Mesenchymal stem cell (in vitro differentiated cells and primary cell): ENCODE results near the gene BRIP1. TPM values are rescaled to one million over a fixed set of nuclear protein-coding genes. Genes with fewer than 3 reads are reported as not detected.

Experiments
- DNase-seq: peaks from one replicate; pipeline ENCODE4 v3.0.0-alpha.2; 2013
- H2AFZ ChIP-seq: one replicate; pipeline ENCODE4 v1.6.1; 2013; ENCODE audit warnings: low read depth, mild to moderate bottlenecking, control low read depth, inconsistent platforms, low read length, moderate library complexity
- H2AK5ac ChIP-seq: 2 replicates; pipeline ENCODE4 v1.6.1; 2013; ENCODE audit warnings: low read length, moderate library complexity, mild to moderate bottlenecking, inconsistent platforms; ENCODE audit not compliant: severe bottlenecking
- H2BK120ac ChIP-seq: one replicate; pipeline ENCODE4 v1.6.1; 2013; ENCODE audit warnings: low read depth, mild to moderate bottlenecking, inconsistent platforms, low read length, moderate library complexity
- H2BK12ac ChIP-seq, 2 experiments: one replicate each; pipeline ENCODE4 v1.6.1; 2013; ENCODE audit warnings: inconsistent platforms in 2 of 2, low read length in 2 of 2, mild to moderate bottlenecking in 2 of 2, moderate library complexity in 2 of 2, control low read depth in 1 of 2
- H2BK15ac ChIP-seq: one replicate; pipeline ENCODE4 v1.6.1; 2013; ENCODE audit warnings: mild to moderate bottlenecking, low read depth, inconsistent platforms; ENCODE audit not compliant: poor library complexity, severe bottlenecking
- H2BK5ac ChIP-seq: 2 replicates; pipeline ENCODE4 v1.6.1; 2013; ENCODE audit warnings: low read depth, mild to moderate bottlenecking, low read length, control low read depth, inconsistent platforms; ENCODE audit not compliant: poor library complexity, severe bottlenecking
- H3K14ac ChIP-seq, 2 experiments: one replicate each; pipeline ENCODE4 v1.6.1; 2013; ENCODE audit warnings: inconsistent platforms in 2 of 2, low read length in 2 of 2, control low read depth in 1 of 2, mild to moderate bottlenecking in 1 of 2, moderate library complexity in 1 of 2
- H3K18ac ChIP-seq, 2 experiments: one replicate each; pipeline ENCODE4 v1.6.1; 2013; ENCODE audit warnings: inconsistent platforms in 2 of 2, low read length in 2 of 2, control low read depth in 1 of 2, low read depth in 1 of 2, mild to moderate bottlenecking in 1 of 2
- H3K23ac ChIP-seq, 2 experiments: one replicate each; pipeline ENCODE4 v1.6.1; 2013; ENCODE audit warnings: inconsistent platforms in 2 of 2, low read length in 2 of 2, mild to moderate bottlenecking in 2 of 2, moderate library complexity in 2 of 2, control low read depth in 1 of 2
- H3K27ac ChIP-seq: 2 replicates; pipeline ENCODE4 v1.5.1; 2013; ENCODE audit warnings: mild to moderate bottlenecking, moderate library complexity, low read length, control low read depth, inconsistent platforms; ENCODE audit not compliant: poor library complexity, severe bottlenecking
- H3K27me3 ChIP-seq, 2 experiments: 2 replicates each; pipeline versions ENCODE4 v1.6.1 to v1.7.0; 2013; ENCODE audit warnings: low read length in 2 of 2, mild to moderate bottlenecking in 2 of 2, moderate library complexity in 2 of 2, control low read depth in 1 of 2, inconsistent platforms in 1 of 2; ENCODE audit not compliant: control insufficient read depth in 1 of 2, insufficient read depth in 1 of 2
- H3K36me3 ChIP-seq, 2 experiments: 2 replicates each; pipeline versions ENCODE4 v1.6.1 to v1.7.0; 2013; ENCODE audit warnings: low read length in 2 of 2, control low read depth in 1 of 2, inconsistent platforms in 1 of 2, low read depth in 1 of 2, mild to moderate bottlenecking in 1 of 2; ENCODE audit not compliant: insufficient read depth in 2 of 2, control insufficient read depth in 1 of 2
- H3K4ac ChIP-seq, 2 experiments: one replicate each; pipeline ENCODE4 v1.6.1; 2013; ENCODE audit warnings: inconsistent platforms in 2 of 2, low read length in 2 of 2, mild to moderate bottlenecking in 2 of 2, moderate library complexity in 2 of 2, control low read depth in 1 of 2, low read depth in 1 of 2
- H3K4me1 ChIP-seq: 2 replicates; pipeline ENCODE4 v1.6.1; 2013; ENCODE audit warnings: low read depth, low read length, control low read depth; ENCODE audit not compliant: control insufficient read depth, insufficient read depth
- H3K4me2 ChIP-seq: 2 replicates; pipeline ENCODE4 v1.6.1; 2013; ENCODE audit warnings: low read length, mild to moderate bottlenecking, inconsistent platforms; ENCODE audit not compliant: poor library complexity, severe bottlenecking
- H3K4me3 ChIP-seq, 2 experiments: 2 replicates each; pipeline versions ENCODE4 v1.5.1 to v1.7.0; 2013; ENCODE audit warnings: low read length in 2 of 2, mild to moderate bottlenecking in 2 of 2, control low read depth in 1 of 2, low read depth in 1 of 2; ENCODE audit not compliant: insufficient read depth in 1 of 2
- H3K79me1 ChIP-seq: replicated peaks from 2 replicates; pipeline ENCODE4 v1.6.1; 2013; ENCODE audit warnings: mild to moderate bottlenecking, control low read depth, low read length, inconsistent platforms; ENCODE audit not compliant: poor library complexity, severe bottlenecking
- H3K9ac ChIP-seq: 2 replicates; pipeline ENCODE4 v1.7.0; 2013; ENCODE audit warnings: mild to moderate bottlenecking, low read length, moderate library complexity
- H3K9me3 ChIP-seq: 2 replicates; pipeline ENCODE4 v1.7.0; 2013; ENCODE audit warnings: mild to moderate bottlenecking, low read length; ENCODE audit not compliant: control insufficient read depth
- H4K8ac ChIP-seq: one replicate; pipeline ENCODE4 v1.6.1; 2013; ENCODE audit warnings: inconsistent platforms, mild to moderate bottlenecking, low read length, moderate library complexity
- H4K91ac ChIP-seq: one replicate; pipeline ENCODE4 v1.6.1; 2013; ENCODE audit warnings: mild to moderate bottlenecking, low read length, inconsistent platforms
- WGBS: methylation state at CpG from one replicate; pipeline ENCODE4 v1.1.7; 2013; ENCODE audit warnings: mixed read lengths; 5-methylcytosine and 5-hydroxymethylcytosine counted together
- polyA plus RNA-seq, 2 experiments: library from polyadenylated mRNA; stranded (reverse); fragments of 200-250 nt; gene quantifications; one replicate each; pipeline ENCODE4 v1.2.3, GENCODE V29; 2013

Gene BRIP1
- 1.4 TPM for polyA plus RNA-seq (2013, experiment 1 of 2)
- polyA plus RNA-seq (2013, experiment 2 of 2) = 1.6 TPM

- no peak within 1 kb of the TSS for H2BK5ac ChIP-seq
- no peak within 1 kb of the TSS for H3K14ac ChIP-seq
- DNase-seq = peak; percentile 96
- H3K18ac ChIP-seq = peak within 1 kb of the TSS in 1 of 2 experiments; percentile 2
- peak within 1 kb of the TSS; percentile 91 for H2AFZ ChIP-seq
- H3K4me3 ChIP-seq = peak within 1 kb of the TSS; percentile 81 to 93
- peaks cover 4 to 11% of the 10 kb centered on the region in 2 experiments for H3K36me3 ChIP-seq
- no peak within 1 kb of the TSS for H2BK120ac ChIP-seq
- no peak within 1 kb of the TSS for H3K23ac ChIP-seq
- H3K9me3 ChIP-seq = no peaks in the 10 kb centered on the region
- no peaks in the 10 kb centered on the region for H3K27me3 ChIP-seq
- no peak within 1 kb of the TSS for H4K91ac ChIP-seq
- no peak within 1 kb of the TSS for H2BK12ac ChIP-seq
- under 1% methylated on average over 43 of the region's 43 CpGs for WGBS
- peaks cover 3% of the 10 kb centered on the region for H3K4me1 ChIP-seq
- H3K9ac ChIP-seq = peak within 1 kb of the TSS; percentile 92
- H3K79me1 ChIP-seq = peaks cover 5% of the 10 kb centered on the region
- no peak within 1 kb of the TSS for H2AK5ac ChIP-seq
- peak within 1 kb of the TSS; percentile 91 for H3K4me2 ChIP-seq
- H3K4ac ChIP-seq = peak within 1 kb of the TSS in 1 of 2 experiments; percentile 50
- H2BK15ac ChIP-seq = no peak within 1 kb of the TSS
- peak within 1 kb of the TSS; percentile 78 for H3K27ac ChIP-seq
- peak within 1 kb of the TSS; percentile 84 for H4K8ac ChIP-seq
Observed at GRCh38 chr17:61862975-61863800, at the start of gene BRIP1. TSS of gene BRIP1 (minus strand) at chr17:61863528. CDS start at chr17:61861539, 1,989 bp downstream.

GRCh38 chr17:61908292-61909037 lies 45.1 kb upstream of the BRIP1 start:
- Histone ChIP-seq H2AK5ac (no peak overlapping the region), H3K9me3 (no peaks in the 10 kb centered on the region), H3K79me1 (peaks cover 4% of the 10 kb centered on the region), H3K23ac (no peak overlapping the region), H2AFZ (no peak overlapping the region), H4K91ac (no peak overlapping the region), H3K4me2 (no peak overlapping the region), H3K27me3 (no peaks in the 10 kb centered on the region), H3K9ac (no peak overlapping the region), H2BK5ac (no peak overlapping the region), H4K8ac (no peak overlapping the region), H2BK12ac (no peak overlapping the region), H3K14ac (no peak overlapping the region), H2BK120ac (no peak overlapping the region), H3K4ac (no peak overlapping the region), H3K18ac (no peak overlapping the region), H3K36me3 (peaks cover 15 to 75% of the 10 kb centered on the region in 2 experiments), H3K4me1 (no peaks in the 10 kb centered on the region), H3K27ac (no peak overlapping the region), H2BK15ac (no peak overlapping the region), H3K4me3 (no peak overlapping the region)
- 100% methylated on average over 4 of the region's 7 CpGs for WGBS
- DNase-seq = no peak

GRCh38 chr17:61907361-61907760 lies 44.0 kb upstream of the BRIP1 start:
- H2BK5ac ChIP-seq = no peak overlapping the region
- H3K14ac ChIP-seq = no peak overlapping the region
- no peak overlapping the region for H2AK5ac ChIP-seq
- H3K9me3 ChIP-seq = no peaks in the 10 kb centered on the region
- H3K79me1 ChIP-seq = peaks cover 4% of the 10 kb centered on the region
- no peak overlapping the region for H2BK15ac ChIP-seq
- no peak overlapping the region for H4K91ac ChIP-seq
- H3K9ac ChIP-seq = no peak overlapping the region
- no peak overlapping the region for H3K23ac ChIP-seq
- H2BK120ac ChIP-seq = no peak overlapping the region
- WGBS = 98% methylated on average over 4 of the region's 5 CpGs
- no peaks in the 10 kb centered on the region for H3K27me3 ChIP-seq
- H2AFZ ChIP-seq = no peak overlapping the region
- DNase-seq = no peak
- no peak overlapping the region for H2BK12ac ChIP-seq
- no peak overlapping the region for H3K4ac ChIP-seq
- no peak overlapping the region for H3K4me2 ChIP-seq
- H3K18ac ChIP-seq = no peak overlapping the region
- H3K36me3 ChIP-seq = peaks cover 15 to 82% of the 10 kb centered on the region in 2 experiments
- no peak overlapping the region for H3K4me3 ChIP-seq
- no peaks in the 10 kb centered on the region for H3K4me1 ChIP-seq
- H4K8ac ChIP-seq = no peak overlapping the region
- no peak overlapping the region for H3K27ac ChIP-seq

GRCh38 chr17:61904094-61904710 lies 40.9 kb upstream of the BRIP1 start:
- Histone ChIP-seq H3K9me3 (no peaks in the 10 kb centered on the region), H3K27me3 (no peaks in the 10 kb centered on the region), H2BK15ac (no peak overlapping the region), H3K36me3 (peaks cover 20 to 80% of the 10 kb centered on the region in 2 experiments), H4K8ac (no peak overlapping the region), H2AK5ac (no peak overlapping the region), H3K4me2 (no peak overlapping the region), H3K14ac (no peak overlapping the region), H3K18ac (no peak overlapping the region), H3K23ac (no peak overlapping the region), H3K79me1 (no peaks in the 10 kb centered on the region), H3K9ac (no peak overlapping the region), H3K4ac (no peak overlapping the region), H4K91ac (no peak overlapping the region), H3K4me3 (no peak overlapping the region), H3K4me1 (no peaks in the 10 kb centered on the region), H2BK120ac (no peak overlapping the region), H2BK5ac (no peak overlapping the region), H3K27ac (no peak overlapping the region), H2BK12ac (no peak overlapping the region), H2AFZ (no peak overlapping the region)
- 100% methylated on average over 2 of the region's 5 CpGs for WGBS
- no peak for DNase-seq
